ENCODE data around the gene FOXP4.

FOXP4 gene

DNA sequence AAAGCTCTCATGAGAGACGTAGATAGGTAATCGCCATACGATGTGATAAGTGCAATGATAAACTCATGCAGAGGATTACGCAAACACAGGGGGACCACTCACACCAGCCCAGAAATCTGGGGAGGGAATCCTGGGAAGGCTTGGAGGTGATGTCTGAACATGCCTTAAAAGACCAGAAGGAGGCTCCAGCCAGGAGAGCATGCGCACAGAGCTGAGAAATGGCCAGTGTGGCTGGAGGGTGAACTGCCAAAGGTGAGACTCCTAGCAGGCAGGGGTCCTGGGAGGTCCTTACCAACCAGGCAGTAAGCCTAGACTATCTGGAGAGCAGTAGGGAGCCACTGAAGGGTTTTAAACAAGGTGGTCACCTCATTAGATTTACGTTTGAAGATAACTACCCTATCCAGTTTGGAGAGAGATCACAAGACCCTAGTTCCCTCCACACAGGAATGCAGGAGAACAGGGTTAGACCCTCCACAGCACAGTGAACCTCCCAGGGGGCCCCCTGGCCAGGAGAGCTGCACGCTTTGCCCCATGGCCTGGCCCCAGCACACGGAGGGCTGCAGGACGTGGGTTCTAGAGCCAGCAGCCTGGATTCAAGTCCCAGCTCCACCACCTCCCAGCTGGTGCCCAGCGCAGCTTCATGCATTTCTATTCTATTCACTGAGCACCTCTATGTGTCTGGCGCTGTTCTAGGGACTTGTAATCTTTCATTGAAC, 105.2 kb downstream of the FOXP4 start:
- Mint-ChIP-seq H3K4me1 (ENCODE audit: low read depth) (no peaks in the 10 kb centered on the region), H3K9me3 (no peaks in the 10 kb centered on the region), H3K4me3 (no peak overlapping the region), H3K36me3 (ENCODE audit: low read depth) (no peaks in the 10 kb centered on the region), H3K27ac (no peak overlapping the region), H3K27me3 (peaks cover 11% of the 10 kb centered on the region)
- intact Hi-C loops (cut with micrococcal nuclease), result no loop called here
